Measurements from ENCODE around the gene FLT1. TPM values are rescaled to one million over a fixed set of nuclear protein-coding genes. Genes with fewer than 3 reads are reported as not detected.
A peak's percentile ranks its signal among the peaks of the same experiment; 100 is the strongest.

The FLT1 gene
- total RNA-seq, 2 experiments from 2014 or later: 21.7 to 27.4 TPM

GRCh38 chr13:28534801-28535200 lies 39.9 kb upstream of the FLT1 start:
- H3K27me3 Mint-ChIP-seq: peaks cover 32% of the 10 kb centered on the region

GRCh38 chr13:28534210-28534609 lies 39.3 kb upstream of the FLT1 start:
- POLR2A ChIA-PET: no interaction called here
- ATAC-seq: peak; percentile 30
- CTCF ChIA-PET: interaction anchor here (0.6 to 0.7 kb wide), 2 partner anchors 184 to 1028 kb away, joined by 3 read pairs; no protein-coding TSS in a partner anchor
- peak; percentile 47 for DNase-seq
- intact Hi-C loops (cut with DNase I, micrococcal nuclease): no loop called here
- no peak overlapping the region for H3K4me3 Mint-ChIP-seq
- no peaks in the 10 kb centered on the region for H3K36me3 Mint-ChIP-seq (ENCODE audit: low read depth)
- peaks cover 3% of the 10 kb centered on the region for H3K9me3 Mint-ChIP-seq (ENCODE audit: low read depth)
- H3K27me3 Mint-ChIP-seq: peaks cover 32% of the 10 kb centered on the region
- no peak overlapping the region for H3K27ac Mint-ChIP-seq
- H3K4me1 Mint-ChIP-seq: peaks cover 7% of the 10 kb centered on the region

More at GRCh38 chr13:28534801-28535200, 39.9 kb upstream of the FLT1 start:
- ChIA-PET POLR2A (no interaction called here), CTCF (interaction anchor here (0.5 kb wide), 1 partner anchor 111 kb away, joined by 3 read pairs; no protein-coding TSS in a partner anchor)
- H3K27ac Mint-ChIP-seq: no peak overlapping the region
- peaks cover 13% of the 10 kb centered on the region for H3K4me1 Mint-ChIP-seq
- no peaks in the 10 kb centered on the region for H3K36me3 Mint-ChIP-seq (ENCODE audit: low read depth)
- DNase-seq: no peak
- H3K4me3 Mint-ChIP-seq: no peak overlapping the region
- no peak for ATAC-seq
- peaks cover 3% of the 10 kb centered on the region for H3K9me3 Mint-ChIP-seq (ENCODE audit: low read depth)
- intact Hi-C loops (cut with DNase I, micrococcal nuclease): no loop called here

GRCh38 chr13:28533441-28534166 lies 38.7 kb upstream of the FLT1 start:
- ChIA-PET POLR2A (no interaction called here), CTCF (interaction anchor here (0.6 to 0.7 kb wide), 2 partner anchors 185 to 1029 kb away, joined by 3 read pairs; no protein-coding TSS in a partner anchor)
- Mint-ChIP-seq H3K9me3 (ENCODE audit: low read depth) (peaks cover 3% of the 10 kb centered on the region), H3K27ac (no peak overlapping the region), H3K4me1 (peaks cover under 1% of the 10 kb centered on the region), H3K36me3 (ENCODE audit: low read depth) (no peaks in the 10 kb centered on the region), H3K4me3 (peak overlapping the region; percentile 57), H3K27me3 (peaks cover 38% of the 10 kb centered on the region)
- intact Hi-C loops (cut with DNase I, micrococcal nuclease): loop anchor here in 1 of 2 experiments (2.0 kb wide), 1 partner anchor 39 kb away; the partner anchor contains the start of gene FLT1
- DNase-seq (no peak), ATAC-seq (peak; percentile 12)

- no peaks in the 10 kb centered on the region for H3K36me3 Mint-ChIP-seq (ENCODE audit: low read depth)
- ATAC-seq: no peak
- H3K4me3 Mint-ChIP-seq: peak overlapping the region; percentile 57
- intact Hi-C loops (cut with DNase I, micrococcal nuclease): loop anchor here in 1 of 2 experiments (2.0 kb wide), 1 partner anchor 38 kb away; the partner anchor contains the start of gene FLT1
- peaks cover 3% of the 10 kb centered on the region for H3K9me3 Mint-ChIP-seq (ENCODE audit: low read depth)
- DNase-seq: no peak
- no peak overlapping the region for H3K27ac Mint-ChIP-seq
- CTCF ChIA-PET: no interaction called here
- no peaks in the 10 kb centered on the region for H3K4me1 Mint-ChIP-seq
- peaks cover 41% of the 10 kb centered on the region for H3K27me3 Mint-ChIP-seq
- POLR2A ChIA-PET: no interaction called here
These were observed 38.2 kb upstream of the FLT1 start for GRCh38 chr13:28533125-28533436.

GRCh38 chr13:28532388-28533124 lies 37.6 kb upstream of the FLT1 start:
- H3K27ac Mint-ChIP-seq: no peak overlapping the region
- ChIA-PET POLR2A (no interaction called here), CTCF (no interaction called here)
- H3K4me1 Mint-ChIP-seq: no peaks in the 10 kb centered on the region
- intact Hi-C loops (cut with DNase I, micrococcal nuclease): loop anchor here in 1 of 2 experiments (2.0 kb wide), 1 partner anchor 38 kb away; the partner anchor contains the start of gene FLT1
- H3K9me3 Mint-ChIP-seq (ENCODE audit: low read depth): peaks cover 3% of the 10 kb centered on the region
- peaks cover 46% of the 10 kb centered on the region for H3K27me3 Mint-ChIP-seq
- peak; percentile 46 for DNase-seq
- ATAC-seq: peak; percentile 45
- H3K36me3 Mint-ChIP-seq (ENCODE audit: low read depth): no peaks in the 10 kb centered on the region
- H3K4me3 Mint-ChIP-seq: peak overlapping the region; percentile 57

- Mint-ChIP-seq H3K4me1 (no peaks in the 10 kb centered on the region), H3K4me3 (no peak overlapping the region), H3K36me3 (ENCODE audit: low read depth) (no peaks in the 10 kb centered on the region), H3K27me3 (peaks cover 45% of the 10 kb centered on the region), H3K27ac (no peak overlapping the region), H3K9me3 (ENCODE audit: low read depth) (peaks cover 3% of the 10 kb centered on the region)
- ATAC-seq: no peak
- ChIA-PET CTCF (no interaction called here), POLR2A (no interaction called here)
- intact Hi-C loops (cut with DNase I, micrococcal nuclease): loop anchor here in 1 of 2 experiments (2.0 kb wide), 1 partner anchor 37 kb away; the partner anchor contains the start of gene FLT1
- no peak for DNase-seq
These were observed 37.0 kb upstream of the FLT1 start for GRCh38 chr13:28531845-28532387.

- ATAC-seq: no peak
- intact Hi-C loops (cut with DNase I, micrococcal nuclease): no loop called here
These were observed 36.3 kb upstream of the FLT1 start for GRCh38 chr13:28531077-28531844.

GRCh38 chr13:28530729-28531076 lies 35.8 kb upstream of the FLT1 start:
- CTCF ChIA-PET: interaction anchor here (0.8 to 1.2 kb wide), 3 partner anchors 22 to 108 kb away, joined by 3 read pairs; no protein-coding TSS in a partner anchor
- intact Hi-C loops (cut with DNase I, micrococcal nuclease): no loop called here
- POLR2A ChIA-PET: no interaction called here
- Mint-ChIP-seq H3K4me1 (peaks cover 2% of the 10 kb centered on the region), H3K4me3 (no peak overlapping the region), H3K27ac (no peak overlapping the region), H3K27me3 (peaks cover 36% of the 10 kb centered on the region), H3K36me3 (ENCODE audit: low read depth) (no peaks in the 10 kb centered on the region), H3K9me3 (ENCODE audit: low read depth) (no peaks in the 10 kb centered on the region)
- no peak for DNase-seq
- ATAC-seq: no peak

More at GRCh38 chr13:28531077-28531844, 36.3 kb upstream of the FLT1 start:
- no peak for DNase-seq
- peaks cover 39% of the 10 kb centered on the region for H3K27me3 Mint-ChIP-seq
- H3K9me3 Mint-ChIP-seq (ENCODE audit: low read depth): no peaks in the 10 kb centered on the region
- ChIA-PET POLR2A (no interaction called here), CTCF (interaction anchor here (0.8 kb wide), 2 partner anchors 79 to 108 kb away, joined by 3 read pairs; no protein-coding TSS in a partner anchor)
- no peaks in the 10 kb centered on the region for H3K36me3 Mint-ChIP-seq (ENCODE audit: low read depth)
- H3K4me3 Mint-ChIP-seq: no peak overlapping the region
- H3K27ac Mint-ChIP-seq: no peak overlapping the region
- H3K4me1 Mint-ChIP-seq: no peaks in the 10 kb centered on the region

- Mint-ChIP-seq H3K4me3 (no peak overlapping the region), H3K36me3 (ENCODE audit: low read depth) (no peaks in the 10 kb centered on the region), H3K9me3 (ENCODE audit: low read depth) (no peaks in the 10 kb centered on the region), H3K27me3 (peaks cover 32% of the 10 kb centered on the region), H3K27ac (no peak overlapping the region), H3K4me1 (peaks cover 8% of the 10 kb centered on the region)
- intact Hi-C loops (cut with DNase I, micrococcal nuclease): loop anchor here in 1 of 2 experiments (10.0 kb wide), 1 partner anchor 105 kb away; no protein-coding TSS in a partner anchor
- ChIA-PET CTCF (interaction anchor here (1.2 to 2.2 kb wide), 2 partner anchors 23 to 33 kb away, joined by 3 to 5 read pairs; no protein-coding TSS in a partner anchor), POLR2A (no interaction called here)
- DNase-seq (no peak), ATAC-seq (no peak)
These were observed 34.9 kb upstream of the FLT1 start for GRCh38 chr13:28529836-28530235.

GRCh38 chr13:28528848-28529247 lies 33.9 kb upstream of the FLT1 start:
- POLR2A ChIA-PET: no interaction called here
- Mint-ChIP-seq H3K27ac (no peak overlapping the region), H3K9me3 (ENCODE audit: low read depth) (no peaks in the 10 kb centered on the region), H3K27me3 (peaks cover 29% of the 10 kb centered on the region), H3K36me3 (ENCODE audit: low read depth) (no peaks in the 10 kb centered on the region), H3K4me1 (peaks cover 14% of the 10 kb centered on the region), H3K4me3 (no peak overlapping the region)
- CTCF ChIA-PET: interaction anchor here (1.5 to 2.2 kb wide), 2 partner anchors 11 to 32 kb away, joined by 3 to 5 read pairs; no protein-coding TSS in a partner anchor
- no peak for DNase-seq
- intact Hi-C loops (cut with DNase I, micrococcal nuclease): loop anchor here in 1 of 2 experiments (10.0 kb wide), 1 partner anchor 106 kb away; no protein-coding TSS in a partner anchor
- ATAC-seq: no peak

- no peak for DNase-seq
- Mint-ChIP-seq H3K9me3 (ENCODE audit: low read depth) (no peaks in the 10 kb centered on the region), H3K27me3 (peaks cover 26% of the 10 kb centered on the region), H3K4me1 (peaks cover 18% of the 10 kb centered on the region), H3K36me3 (ENCODE audit: low read depth) (no peaks in the 10 kb centered on the region), H3K27ac (no peak overlapping the region), H3K4me3 (no peak overlapping the region)
- POLR2A ChIA-PET: no interaction called here
- CTCF ChIA-PET: interaction anchor here (0.6 to 2.2 kb wide), 3 partner anchors 11 to 1593 kb away, joined by 3 to 5 read pairs (median 3); no protein-coding TSS in a partner anchor
- ATAC-seq: no peak
- intact Hi-C loops (cut with DNase I, micrococcal nuclease): loop anchor here in 1 of 2 experiments (10.0 kb wide), 1 partner anchor 106 kb away; no protein-coding TSS in a partner anchor
These were observed 33.5 kb upstream of the FLT1 start for GRCh38 chr13:28528388-28528787.

All from activated CD4-positive, alpha-beta T cell treated with anti-CD3 and anti-CD28 coated beads for 36 hours (primary cell).